Mesenchymal stem cell (in vitro differentiated cells and primary cell): Measurements from ENCODE around the gene HIPK2.

ENCODE experiments used
- DNase-seq: peaks from one replicate; pipeline ENCODE4 v3.0.0-alpha.2; 2013
- H2AFZ ChIP-seq: one replicate; pipeline ENCODE4 v1.6.1; 2013; ENCODE audit warnings: low read depth, mild to moderate bottlenecking, control low read depth, inconsistent platforms, low read length, moderate library complexity
- H2AK5ac ChIP-seq: 2 replicates; pipeline ENCODE4 v1.6.1; 2013; ENCODE audit warnings: low read length, moderate library complexity, mild to moderate bottlenecking, inconsistent platforms; ENCODE audit not compliant: severe bottlenecking
- H2BK120ac ChIP-seq: one replicate; pipeline ENCODE4 v1.6.1; 2013; ENCODE audit warnings: low read depth, mild to moderate bottlenecking, inconsistent platforms, low read length, moderate library complexity
- H2BK12ac ChIP-seq, 2 experiments: one replicate each; pipeline ENCODE4 v1.6.1; 2013; ENCODE audit warnings: inconsistent platforms in 2 of 2, low read length in 2 of 2, mild to moderate bottlenecking in 2 of 2, moderate library complexity in 2 of 2, control low read depth in 1 of 2
- H2BK15ac ChIP-seq: one replicate; pipeline ENCODE4 v1.6.1; 2013; ENCODE audit warnings: mild to moderate bottlenecking, low read depth, inconsistent platforms; ENCODE audit not compliant: poor library complexity, severe bottlenecking
- H2BK5ac ChIP-seq: 2 replicates; pipeline ENCODE4 v1.6.1; 2013; ENCODE audit warnings: low read depth, mild to moderate bottlenecking, low read length, control low read depth, inconsistent platforms; ENCODE audit not compliant: poor library complexity, severe bottlenecking
- H3K14ac ChIP-seq, 2 experiments: one replicate each; pipeline ENCODE4 v1.6.1; 2013; ENCODE audit warnings: inconsistent platforms in 2 of 2, low read length in 2 of 2, control low read depth in 1 of 2, mild to moderate bottlenecking in 1 of 2, moderate library complexity in 1 of 2
- H3K18ac ChIP-seq, 2 experiments: one replicate each; pipeline ENCODE4 v1.6.1; 2013; ENCODE audit warnings: inconsistent platforms in 2 of 2, low read length in 2 of 2, control low read depth in 1 of 2, low read depth in 1 of 2, mild to moderate bottlenecking in 1 of 2
- H3K23ac ChIP-seq, 2 experiments: one replicate each; pipeline ENCODE4 v1.6.1; 2013; ENCODE audit warnings: inconsistent platforms in 2 of 2, low read length in 2 of 2, mild to moderate bottlenecking in 2 of 2, moderate library complexity in 2 of 2, control low read depth in 1 of 2
- H3K27ac ChIP-seq: 2 replicates; pipeline ENCODE4 v1.5.1; 2013; ENCODE audit warnings: mild to moderate bottlenecking, moderate library complexity, low read length, control low read depth, inconsistent platforms; ENCODE audit not compliant: poor library complexity, severe bottlenecking
- H3K27me3 ChIP-seq, 2 experiments: 2 replicates each; pipeline versions ENCODE4 v1.6.1 to v1.7.0; 2013; ENCODE audit warnings: low read length in 2 of 2, mild to moderate bottlenecking in 2 of 2, moderate library complexity in 2 of 2, control low read depth in 1 of 2, inconsistent platforms in 1 of 2; ENCODE audit not compliant: control insufficient read depth in 1 of 2, insufficient read depth in 1 of 2
- H3K36me3 ChIP-seq, 2 experiments: 2 replicates each; pipeline versions ENCODE4 v1.6.1 to v1.7.0; 2013; ENCODE audit warnings: low read length in 2 of 2, control low read depth in 1 of 2, inconsistent platforms in 1 of 2, low read depth in 1 of 2, mild to moderate bottlenecking in 1 of 2; ENCODE audit not compliant: insufficient read depth in 2 of 2, control insufficient read depth in 1 of 2
- H3K4ac ChIP-seq, 2 experiments: one replicate each; pipeline ENCODE4 v1.6.1; 2013; ENCODE audit warnings: inconsistent platforms in 2 of 2, low read length in 2 of 2, mild to moderate bottlenecking in 2 of 2, moderate library complexity in 2 of 2, control low read depth in 1 of 2, low read depth in 1 of 2
- H3K4me1 ChIP-seq: 2 replicates; pipeline ENCODE4 v1.6.1; 2013; ENCODE audit warnings: low read depth, low read length, control low read depth; ENCODE audit not compliant: control insufficient read depth, insufficient read depth
- H3K4me2 ChIP-seq: 2 replicates; pipeline ENCODE4 v1.6.1; 2013; ENCODE audit warnings: low read length, mild to moderate bottlenecking, inconsistent platforms; ENCODE audit not compliant: poor library complexity, severe bottlenecking
- H3K4me3 ChIP-seq, 2 experiments: 2 replicates each; pipeline versions ENCODE4 v1.5.1 to v1.7.0; 2013; ENCODE audit warnings: low read length in 2 of 2, mild to moderate bottlenecking in 2 of 2, control low read depth in 1 of 2, low read depth in 1 of 2; ENCODE audit not compliant: insufficient read depth in 1 of 2
- H3K79me1 ChIP-seq: replicated peaks from 2 replicates; pipeline ENCODE4 v1.6.1; 2013; ENCODE audit warnings: mild to moderate bottlenecking, control low read depth, low read length, inconsistent platforms; ENCODE audit not compliant: poor library complexity, severe bottlenecking
- H3K9ac ChIP-seq: 2 replicates; pipeline ENCODE4 v1.7.0; 2013; ENCODE audit warnings: mild to moderate bottlenecking, low read length, moderate library complexity
- H3K9me3 ChIP-seq: 2 replicates; pipeline ENCODE4 v1.7.0; 2013; ENCODE audit warnings: mild to moderate bottlenecking, low read length; ENCODE audit not compliant: control insufficient read depth
- H4K8ac ChIP-seq: one replicate; pipeline ENCODE4 v1.6.1; 2013; ENCODE audit warnings: inconsistent platforms, mild to moderate bottlenecking, low read length, moderate library complexity
- H4K91ac ChIP-seq: one replicate; pipeline ENCODE4 v1.6.1; 2013; ENCODE audit warnings: mild to moderate bottlenecking, low read length, inconsistent platforms
- WGBS: methylation state at CpG from one replicate; pipeline ENCODE4 v1.1.7; 2013; ENCODE audit warnings: mixed read lengths; 5-methylcytosine and 5-hydroxymethylcytosine counted together

Gene HIPK2

DNA sequence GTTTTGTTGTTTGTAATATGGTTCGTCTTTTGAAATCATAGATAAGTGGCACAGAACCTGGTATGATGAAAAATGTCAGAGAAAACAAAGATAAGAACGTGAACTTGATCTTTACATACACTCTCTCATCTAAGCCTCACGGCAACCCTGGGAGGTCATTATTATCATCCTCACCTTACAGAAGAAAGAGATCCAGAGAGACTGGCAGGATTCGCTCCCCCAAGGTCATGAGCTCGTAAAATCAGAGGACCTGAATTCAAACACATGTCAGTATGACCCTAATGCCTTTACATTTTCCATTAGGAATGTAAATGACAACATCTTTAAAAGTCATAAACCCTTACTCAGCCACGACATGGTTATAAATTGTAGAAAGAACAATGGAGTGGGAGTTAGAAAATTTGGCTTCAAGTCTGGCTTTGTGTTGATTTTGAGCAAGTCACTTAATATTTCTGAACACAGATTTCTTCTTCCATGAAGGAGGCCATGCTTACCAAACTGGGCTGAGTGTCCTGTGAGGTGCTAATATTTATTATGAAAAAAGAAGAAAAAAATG lies 35.9 kb downstream of the HIPK2 start:
- H2BK120ac ChIP-seq, result no peak overlapping the region
- no peak overlapping the region for H3K14ac ChIP-seq
- no peak overlapping the region for H4K91ac ChIP-seq
- no peak overlapping the region for H2BK15ac ChIP-seq
- WGBS, result 74% methylated on average over 6 of the region's 6 CpGs
- no peak overlapping the region for H3K4me3 ChIP-seq
- H3K27ac ChIP-seq, result no peak overlapping the region
- no peak for DNase-seq
- H3K36me3 ChIP-seq, result peaks cover 0 to 9% of the 10 kb centered on the region in 2 experiments
- H2AFZ ChIP-seq, result no peak overlapping the region
- H3K4ac ChIP-seq, result no peak overlapping the region
- no peak overlapping the region for H3K23ac ChIP-seq
- no peaks in the 10 kb centered on the region for H3K27me3 ChIP-seq
- H3K4me1 ChIP-seq, result peaks cover 29% of the 10 kb centered on the region
- H3K4me2 ChIP-seq, result no peak overlapping the region
- H3K9ac ChIP-seq, result no peak overlapping the region
- H3K9me3 ChIP-seq, result no peaks in the 10 kb centered on the region
- no peak overlapping the region for H2BK5ac ChIP-seq
- no peak overlapping the region for H2BK12ac ChIP-seq
- H2AK5ac ChIP-seq, result no peak overlapping the region
- no peak overlapping the region for H4K8ac ChIP-seq
- no peak overlapping the region for H3K18ac ChIP-seq
- H3K79me1 ChIP-seq, result peaks cover 4% of the 10 kb centered on the region

DNA sequence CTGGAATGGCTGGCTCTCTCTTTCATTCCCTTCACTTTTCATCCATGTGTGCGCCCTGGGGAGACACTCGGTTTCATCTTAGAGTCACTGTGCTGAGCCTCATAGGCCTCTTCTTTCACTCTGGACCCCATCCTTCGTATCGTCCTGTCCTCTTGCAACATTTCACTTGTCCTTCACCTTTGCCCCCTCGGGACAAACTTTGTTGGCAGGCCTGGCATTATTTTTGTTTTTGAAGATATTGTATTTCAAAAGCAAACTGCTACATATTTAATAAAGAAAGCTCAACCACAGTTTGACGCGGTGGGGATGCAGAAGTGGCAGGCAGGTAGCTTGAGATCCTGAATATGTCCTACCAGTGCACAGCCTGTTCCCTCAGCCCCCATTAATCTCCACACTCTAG lies 36.6 kb downstream of the HIPK2 start:
- H3K9ac ChIP-seq, result no peak overlapping the region
- H4K8ac ChIP-seq, result no peak overlapping the region
- peaks cover 0 to 8% of the 10 kb centered on the region in 2 experiments for H3K36me3 ChIP-seq
- no peak overlapping the region for H2BK120ac ChIP-seq
- no peak overlapping the region for H3K23ac ChIP-seq
- H4K91ac ChIP-seq, result no peak overlapping the region
- peaks cover 29% of the 10 kb centered on the region for H3K4me1 ChIP-seq
- H2AFZ ChIP-seq, result no peak overlapping the region
- peaks cover 4% of the 10 kb centered on the region for H3K79me1 ChIP-seq
- 96% methylated on average over 4 of the region's 7 CpGs for WGBS
- H2BK15ac ChIP-seq, result no peak overlapping the region
- H3K4ac ChIP-seq, result no peak overlapping the region
- no peaks in the 10 kb centered on the region for H3K27me3 ChIP-seq
- H3K4me3 ChIP-seq, result no peak overlapping the region
- H2BK12ac ChIP-seq, result no peak overlapping the region
- no peak overlapping the region for H3K27ac ChIP-seq
- no peak for DNase-seq
- H2AK5ac ChIP-seq, result no peak overlapping the region
- H3K18ac ChIP-seq, result no peak overlapping the region
- H3K9me3 ChIP-seq, result no peaks in the 10 kb centered on the region
- H3K4me2 ChIP-seq, result no peak overlapping the region
- H3K14ac ChIP-seq, result no peak overlapping the region
- no peak overlapping the region for H2BK5ac ChIP-seq

DNA sequence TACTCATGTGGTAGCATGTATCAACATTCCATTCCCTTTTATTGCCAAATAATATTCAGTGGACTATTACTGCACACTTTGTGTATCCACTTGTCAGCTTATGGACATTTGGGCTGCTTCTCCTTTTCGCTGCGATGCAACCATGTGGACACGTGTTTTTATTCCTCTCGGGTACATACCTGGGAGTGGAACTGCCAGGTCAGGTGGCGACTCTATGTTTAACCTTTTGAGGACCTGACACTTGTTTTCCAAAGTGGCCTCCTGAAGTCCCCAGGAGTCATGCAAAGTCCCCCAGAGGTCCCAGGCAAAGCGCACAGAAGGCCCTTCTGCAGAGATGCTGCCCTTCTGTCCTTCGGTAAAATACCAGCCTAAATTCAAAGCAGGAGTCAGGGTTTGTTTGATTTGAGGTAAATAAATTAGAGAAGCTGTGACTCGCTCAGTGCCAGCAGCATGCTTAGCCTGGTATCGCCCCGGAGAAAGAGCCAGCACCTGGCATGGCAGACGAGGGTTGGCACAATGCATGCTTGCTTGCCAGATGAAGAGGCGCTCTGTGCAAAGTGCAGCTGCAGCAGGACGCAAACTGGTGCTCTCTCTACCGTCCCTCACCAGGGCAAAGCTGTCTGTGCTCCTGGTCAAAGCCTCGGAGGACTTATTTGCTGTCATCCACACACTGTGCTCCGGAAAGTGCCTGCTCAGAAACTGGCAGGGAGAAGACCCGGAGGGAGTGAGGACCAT lies 37.8 kb downstream of the HIPK2 start:
- no peak overlapping the region for H3K4me3 ChIP-seq
- H3K4me1 ChIP-seq, result peaks cover 30% of the 10 kb centered on the region
- H2BK15ac ChIP-seq, result no peak overlapping the region
- peak overlapping the region in 1 of 2 experiments; percentile 23 for H3K14ac ChIP-seq
- H2BK5ac ChIP-seq, result no peak overlapping the region
- no peaks in the 10 kb centered on the region for H3K9me3 ChIP-seq
- no peak overlapping the region for H3K4me2 ChIP-seq
- no peak overlapping the region for H3K27ac ChIP-seq
- no peak overlapping the region for H3K23ac ChIP-seq
- no peak overlapping the region for H2AK5ac ChIP-seq
- no peak overlapping the region for H4K91ac ChIP-seq
- H4K8ac ChIP-seq, result no peak overlapping the region
- no peak for DNase-seq
- no peaks in the 10 kb centered on the region for H3K27me3 ChIP-seq
- no peak overlapping the region for H3K4ac ChIP-seq
- H2BK12ac ChIP-seq, result peak overlapping the region in 1 of 2 experiments; percentile 66
- no peak overlapping the region for H2AFZ ChIP-seq
- peaks cover 0 to 18% of the 10 kb centered on the region in 2 experiments for H3K36me3 ChIP-seq
- H3K79me1 ChIP-seq, result peaks cover 4% of the 10 kb centered on the region
- peak overlapping the region in 1 of 2 experiments; percentile 79 for H3K18ac ChIP-seq
- no peak overlapping the region for H3K9ac ChIP-seq
- no peak overlapping the region for H2BK120ac ChIP-seq
- 96% methylated on average over 17 of the region's 17 CpGs for WGBS

DNA sequence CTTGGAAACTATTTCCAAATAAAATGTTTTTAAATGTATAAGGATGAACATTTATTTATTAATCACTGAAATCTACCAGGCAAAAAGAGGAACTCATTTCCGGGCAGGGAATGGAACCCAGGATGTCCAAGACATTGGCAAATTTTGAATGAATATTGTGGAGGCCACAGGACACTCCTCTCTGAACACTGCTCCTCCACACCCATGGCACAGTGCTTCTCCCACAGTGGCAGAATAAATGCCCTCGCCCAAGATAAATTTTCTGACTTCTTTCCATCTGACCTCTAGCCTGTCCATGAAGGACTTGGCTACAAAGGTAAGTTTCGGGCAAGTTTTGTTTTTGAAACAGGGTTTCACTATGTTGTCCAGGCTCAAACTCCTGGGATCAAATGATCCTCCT lies 39.0 kb downstream of the HIPK2 start:
- no peak overlapping the region for H2BK5ac ChIP-seq
- no peak overlapping the region for H3K14ac ChIP-seq
- no peak overlapping the region for H3K9ac ChIP-seq
- no peak overlapping the region for H3K4ac ChIP-seq
- no peak overlapping the region for H4K8ac ChIP-seq
- H2AK5ac ChIP-seq, result no peak overlapping the region
- peaks cover 29% of the 10 kb centered on the region for H3K4me1 ChIP-seq
- no peak overlapping the region for H3K18ac ChIP-seq
- no peak overlapping the region for H2BK15ac ChIP-seq
- H3K4me3 ChIP-seq, result no peak overlapping the region
- H3K27me3 ChIP-seq, result no peaks in the 10 kb centered on the region
- no peak overlapping the region for H3K27ac ChIP-seq
- H3K79me1 ChIP-seq, result peaks cover 4% of the 10 kb centered on the region
- 91% methylated on average over 3 of the region's 3 CpGs for WGBS
- no peaks in the 10 kb centered on the region for H3K9me3 ChIP-seq
- no peak overlapping the region for H3K4me2 ChIP-seq
- H3K23ac ChIP-seq, result no peak overlapping the region
- H2BK120ac ChIP-seq, result no peak overlapping the region
- no peak overlapping the region for H2AFZ ChIP-seq
- H4K91ac ChIP-seq, result no peak overlapping the region
- DNase-seq, result no peak
- no peak overlapping the region for H2BK12ac ChIP-seq
- H3K36me3 ChIP-seq, result peaks cover 0 to 18% of the 10 kb centered on the region in 2 experiments
